Amygdala (tissue), 56 donors: Measurements from ENCODE around the gene SLC38A3.
A peak's percentile ranks its signal among the peaks of the same experiment; 100 is the strongest.
"Not testable (repeated sequence)": the region's sequence is repeated elsewhere in the genome, so short reads cannot be mapped to it uniquely, and the experiment has no call there.

Source experiments
- DNase-seq, 56 donors: peaks; one replicate each; lab custom pipeline; 2025; lab: John Stamatoyannopoulos, UW

Gene SLC38A3

DNA sequence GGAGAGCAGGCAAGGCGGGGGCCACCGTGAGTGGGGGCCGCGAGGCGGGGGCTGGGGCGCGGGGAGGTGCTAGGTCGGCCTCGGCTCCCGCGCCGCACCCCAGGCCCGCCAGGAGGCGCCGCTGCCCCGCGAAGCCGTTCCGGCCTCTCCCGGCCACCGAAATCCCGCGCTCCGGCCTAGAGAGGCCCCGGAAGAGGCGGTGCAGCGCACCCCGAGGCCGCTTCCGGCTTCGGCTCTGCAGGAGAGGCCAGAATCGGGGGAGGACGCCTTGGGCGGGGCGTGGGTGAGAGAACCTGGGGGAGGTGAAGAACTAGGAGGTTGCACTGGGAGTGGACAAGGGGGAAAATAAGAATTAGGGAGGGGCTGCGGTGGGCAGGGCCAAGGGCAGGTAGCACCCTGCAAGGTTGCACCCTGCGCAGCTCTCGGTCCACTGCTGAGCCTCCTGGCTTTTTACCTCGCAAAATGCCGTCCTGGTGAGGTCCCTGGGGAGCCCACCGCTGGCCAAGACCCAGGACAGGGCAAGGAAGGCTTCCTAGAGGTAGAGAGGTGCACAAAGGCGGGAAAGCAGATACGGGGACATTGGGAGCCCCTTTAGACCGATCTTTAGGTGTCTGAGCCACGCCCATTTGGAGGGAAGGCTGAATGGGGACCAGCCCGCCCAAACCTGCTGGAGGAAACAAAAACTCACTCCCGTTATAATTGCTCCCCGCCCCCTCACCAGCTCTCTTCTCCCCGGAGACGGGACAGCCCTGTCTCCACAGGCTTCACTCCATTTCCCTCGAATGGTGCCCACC, 22.5 kb downstream of the SLC38A3 start:
- peak; percentile 42 to 92 (median 78) for DNase-seq

GRCh38 chr3:50228184-50228763, 23.2 kb downstream of the SLC38A3 start:
- not testable (repeated sequence) for DNase-seq

DNA sequence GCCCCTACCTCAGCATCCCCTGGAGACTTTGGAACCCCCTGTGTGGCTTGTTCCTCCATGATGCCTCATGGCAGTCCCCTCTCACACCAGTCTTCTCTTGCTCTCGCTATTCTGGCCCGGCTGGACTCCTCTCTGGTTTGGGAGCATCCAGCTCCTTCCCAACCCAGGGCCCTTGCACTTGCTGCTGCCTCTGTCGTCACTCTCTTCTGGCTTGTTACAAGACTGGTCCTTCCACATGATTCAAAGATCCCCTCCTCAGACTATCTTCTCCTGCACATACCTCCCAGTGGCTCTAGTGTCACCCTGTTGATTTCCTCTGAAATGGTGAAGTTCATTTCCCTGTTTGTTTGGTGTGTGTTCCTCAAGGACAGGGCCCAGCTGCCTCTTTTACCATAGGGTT, 24.4 kb downstream of the SLC38A3 start:
- DNase-seq, result no peak

DNA sequence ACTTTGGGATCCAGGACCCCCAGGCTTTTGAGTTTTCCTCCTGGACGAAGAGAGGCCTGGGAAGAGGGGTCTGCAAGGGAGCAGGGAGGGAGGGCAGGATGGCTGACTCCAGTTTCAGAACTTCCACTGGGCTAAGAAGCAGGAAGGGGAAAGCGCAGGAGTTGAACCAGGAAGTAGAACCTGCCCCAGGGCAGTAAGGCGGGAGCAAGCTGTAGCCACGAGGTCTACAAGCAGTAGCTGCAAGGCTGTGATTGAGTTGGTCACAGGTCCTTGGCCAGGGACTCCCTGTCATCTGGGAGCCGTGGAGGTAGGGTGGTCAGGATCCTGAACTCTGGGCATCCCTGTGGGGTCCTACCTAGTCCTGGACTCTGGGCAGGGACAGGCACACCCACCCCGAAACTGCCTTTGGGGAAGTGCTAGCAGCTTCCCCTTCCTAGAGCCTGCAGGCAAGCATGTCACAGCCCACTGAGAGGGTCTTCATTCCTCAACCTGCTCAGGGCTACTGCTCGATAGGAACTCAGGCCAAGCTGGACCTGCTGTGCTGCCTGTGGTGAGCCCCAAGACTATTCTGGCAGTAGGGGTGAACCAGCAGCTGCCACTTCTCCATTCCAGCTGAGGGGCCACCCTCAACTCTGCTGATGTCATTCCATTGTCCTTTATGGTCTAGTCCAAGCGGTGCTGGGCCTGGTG, 25.2 kb downstream of the SLC38A3 start:
- peak in 5 of 56 donors; percentile 8 to 47 (median 31) for DNase-seq

DNA sequence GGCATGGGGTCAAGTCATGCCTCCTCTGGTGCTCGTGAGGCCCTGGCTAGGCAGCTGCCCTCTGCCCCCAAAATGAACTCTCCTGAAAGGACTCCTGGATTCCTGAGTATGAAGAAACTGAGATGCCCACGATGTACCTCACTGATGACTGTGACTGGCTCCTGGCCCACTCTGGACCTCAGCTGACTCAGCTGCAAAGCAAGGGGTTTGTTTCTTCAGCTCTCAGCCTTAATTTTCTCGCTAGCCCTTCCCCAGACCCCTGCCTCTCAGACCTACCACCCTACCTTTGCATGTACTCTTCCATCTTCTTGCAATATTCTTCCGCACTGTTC, 25.7 kb downstream of the SLC38A3 start:
- no peak for DNase-seq

GRCh38 chr3:50231581-50231980, 26.5 kb downstream of the SLC38A3 start:
- no peak for DNase-seq

DNA sequence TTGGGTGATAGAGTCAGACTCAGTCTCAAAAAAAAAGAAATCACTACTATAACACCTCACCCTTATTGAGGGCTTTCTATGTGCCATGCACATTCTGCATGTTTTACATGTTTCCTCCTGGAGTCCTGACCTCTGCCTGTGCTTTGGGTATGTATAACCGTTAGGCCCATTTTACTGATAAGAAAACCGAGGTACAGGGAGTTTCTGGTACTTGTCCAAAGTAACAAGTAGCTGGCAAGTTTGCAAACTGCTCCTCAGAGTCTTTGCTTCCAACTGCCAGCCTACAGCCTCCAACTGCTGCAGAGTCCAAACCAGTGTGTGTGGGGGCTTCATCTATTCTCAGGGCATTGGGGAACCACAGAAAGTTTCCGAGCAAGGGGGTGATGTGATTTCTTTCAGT, 27.2 kb downstream of the SLC38A3 start:
- no peak for DNase-seq

DNA sequence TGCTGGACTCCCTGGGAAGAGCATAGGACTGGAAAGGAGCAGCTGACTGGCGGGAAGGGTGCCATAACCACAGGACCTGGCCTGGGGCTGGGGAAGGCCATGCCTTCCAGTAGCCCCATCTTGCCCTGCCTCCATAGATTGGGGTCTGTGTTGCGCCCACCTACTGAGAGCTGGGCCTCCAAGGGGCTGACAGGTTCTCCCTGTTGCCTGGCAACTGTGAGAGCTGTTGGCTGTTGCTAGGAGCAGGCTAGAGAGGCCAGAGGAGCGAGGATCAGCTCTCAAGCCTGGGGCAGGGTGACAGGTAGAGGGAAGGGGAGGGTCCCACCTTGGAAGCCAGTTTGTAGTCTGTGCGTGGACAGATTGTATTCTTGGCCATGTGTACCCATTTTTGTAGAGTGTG, 28.1 kb downstream of the SLC38A3 start:
- DNase-seq, result no peak

DNA sequence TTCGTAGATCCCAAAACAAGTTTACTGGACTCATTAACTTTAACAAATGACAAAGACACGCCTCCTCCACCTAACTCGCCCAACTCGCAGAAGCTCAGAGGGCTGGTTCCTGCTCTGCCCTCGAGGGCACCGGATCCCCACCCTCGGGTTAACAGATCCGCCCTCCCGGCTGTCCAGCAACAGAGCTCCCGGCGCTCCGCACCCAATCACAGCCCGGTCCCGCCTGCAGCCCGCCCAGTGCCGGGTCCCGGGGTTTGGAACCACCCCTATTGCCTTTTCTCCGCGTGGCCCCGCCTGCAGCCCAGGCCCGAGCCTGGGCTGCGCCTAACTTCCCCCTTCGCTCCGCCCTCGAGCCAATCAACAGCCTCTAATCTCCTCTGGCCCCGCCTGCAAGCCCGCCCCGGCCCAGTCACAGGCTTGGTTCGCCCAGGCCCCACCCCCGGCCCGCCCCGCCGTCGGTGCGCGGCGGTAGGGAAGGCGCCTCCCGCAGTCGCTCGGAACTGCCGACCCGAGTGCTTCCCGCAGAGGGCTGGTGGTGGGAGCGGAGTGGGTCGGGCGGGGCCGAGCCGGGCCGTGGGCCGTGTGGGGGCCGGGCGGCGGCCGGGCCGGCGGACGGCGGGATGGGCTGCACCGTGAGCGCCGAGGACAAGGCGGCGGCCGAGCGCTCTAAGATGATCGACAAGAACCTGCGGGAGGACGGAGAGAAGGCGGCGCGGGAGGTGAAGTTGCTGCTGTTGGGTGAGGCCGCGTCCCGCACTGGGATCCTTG, 30.8 kb downstream of the SLC38A3 start, which contains the start of gene GNAI2:
Gene GNAI2 (plus strand): TSS at position 489 of the 768 bp plus-strand sequence. CDS start 132 bp downstream, at position 621.
- DNase-seq, result peak; percentile 73 to 100 (median 98)

- DNase-seq, result no peak
Observed at GRCh38 chr3:50236484-50237132, 31.5 kb downstream of the SLC38A3 start.

DNA sequence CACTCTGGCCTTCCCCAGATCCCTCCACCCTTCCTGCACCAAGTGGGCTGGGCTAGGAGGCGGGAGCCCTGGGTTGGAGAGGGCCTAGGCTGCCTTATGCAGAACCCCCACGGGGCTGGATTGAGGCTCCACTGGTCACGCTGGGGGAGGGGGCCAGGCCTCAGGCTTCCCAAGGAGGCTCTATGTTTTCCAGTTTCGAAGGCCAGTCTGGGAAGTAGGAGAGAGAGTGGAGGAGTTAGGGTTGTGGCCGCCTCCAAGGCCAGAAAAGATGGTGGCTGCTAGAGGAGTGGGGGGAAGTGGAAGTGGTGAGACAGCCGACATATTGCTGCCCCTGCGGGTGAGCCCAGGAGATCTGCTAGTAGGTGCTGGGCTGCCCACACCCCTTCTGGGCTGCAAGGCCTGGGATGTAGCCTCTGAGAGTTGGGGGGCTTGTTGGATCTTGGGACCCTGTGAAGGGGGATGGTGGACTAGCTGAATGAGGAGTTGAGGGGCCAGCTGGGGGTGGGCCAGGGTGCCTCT, 32.1 kb downstream of the SLC38A3 start:
- DNase-seq, result peak in 7 of 56 donors; percentile 14 to 51 (median 36)

DNA sequence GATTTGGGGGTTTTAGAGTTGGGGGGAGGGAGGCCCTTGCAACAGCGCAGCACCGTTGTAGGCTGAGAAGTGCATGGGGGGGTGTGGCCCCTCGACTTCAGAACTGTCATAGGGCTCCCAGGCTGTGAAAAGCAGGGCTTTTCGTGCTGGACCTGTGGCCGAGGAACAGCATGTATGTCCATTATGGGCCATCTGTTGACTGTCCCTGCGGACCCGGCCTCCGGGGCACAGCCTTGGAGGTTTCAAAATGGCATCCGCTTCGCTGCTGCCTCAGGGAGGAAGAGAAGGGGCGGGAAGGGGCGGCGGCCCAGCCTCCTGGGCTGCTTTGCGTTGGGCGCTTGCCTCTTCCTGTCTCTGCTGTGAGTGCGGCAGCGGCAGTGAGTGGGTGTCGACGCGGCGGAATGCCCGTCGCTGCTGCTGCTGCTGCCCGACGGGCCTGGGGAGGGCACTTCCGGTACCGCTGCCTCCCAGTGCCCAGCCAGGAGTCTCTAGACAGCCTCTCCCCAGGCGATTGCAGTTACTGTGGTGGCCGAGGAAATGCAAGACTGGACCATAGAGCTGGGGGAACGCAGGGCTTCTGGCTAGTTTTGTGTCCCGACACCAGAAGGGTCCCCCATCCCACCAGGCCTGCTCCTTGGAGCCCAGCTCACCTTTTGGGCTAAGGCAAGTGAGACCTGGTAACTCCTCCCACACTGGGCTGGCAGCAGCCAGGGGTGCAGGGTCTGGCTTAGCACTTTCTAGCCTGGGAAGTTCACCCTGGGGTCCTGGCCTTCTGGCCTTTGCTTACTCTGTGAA, 32.9 kb downstream of the SLC38A3 start:
- peak in 47 of 56 donors; percentile 19 to 81 (median 58) for DNase-seq

- DNase-seq, result peak in 44 of 56 donors; percentile 6 to 86 (median 56)
Observed at GRCh38 chr3:50238549-50239026, 33.5 kb downstream of the SLC38A3 start.

DNA sequence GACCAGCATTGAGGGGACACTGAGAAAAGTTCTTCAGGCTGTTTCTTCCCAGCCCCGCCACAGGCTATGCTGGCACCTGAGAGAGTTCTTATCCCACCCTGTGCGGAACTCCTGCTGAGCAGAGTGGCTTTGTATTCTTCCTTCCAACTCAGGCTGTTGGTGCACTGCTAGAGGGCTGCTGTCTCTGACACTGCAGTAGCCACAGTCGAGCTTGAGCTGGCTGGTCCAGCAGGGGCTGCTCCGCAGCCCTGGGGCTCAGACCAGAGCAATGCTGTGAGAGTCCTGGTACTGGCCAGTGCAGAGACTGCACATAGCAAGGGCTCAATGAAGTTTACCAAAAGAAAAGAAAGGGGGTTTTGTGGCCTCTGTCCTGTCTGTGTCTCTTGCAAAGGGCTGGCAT, 34.6 kb downstream of the SLC38A3 start:
- DNase-seq, result no peak

- DNase-seq, result peak in 3 of 56 donors; percentile 10 to 36 (median 11)
Observed at GRCh38 chr3:50241163-50241562, 36.1 kb downstream of the SLC38A3 start.

DNA sequence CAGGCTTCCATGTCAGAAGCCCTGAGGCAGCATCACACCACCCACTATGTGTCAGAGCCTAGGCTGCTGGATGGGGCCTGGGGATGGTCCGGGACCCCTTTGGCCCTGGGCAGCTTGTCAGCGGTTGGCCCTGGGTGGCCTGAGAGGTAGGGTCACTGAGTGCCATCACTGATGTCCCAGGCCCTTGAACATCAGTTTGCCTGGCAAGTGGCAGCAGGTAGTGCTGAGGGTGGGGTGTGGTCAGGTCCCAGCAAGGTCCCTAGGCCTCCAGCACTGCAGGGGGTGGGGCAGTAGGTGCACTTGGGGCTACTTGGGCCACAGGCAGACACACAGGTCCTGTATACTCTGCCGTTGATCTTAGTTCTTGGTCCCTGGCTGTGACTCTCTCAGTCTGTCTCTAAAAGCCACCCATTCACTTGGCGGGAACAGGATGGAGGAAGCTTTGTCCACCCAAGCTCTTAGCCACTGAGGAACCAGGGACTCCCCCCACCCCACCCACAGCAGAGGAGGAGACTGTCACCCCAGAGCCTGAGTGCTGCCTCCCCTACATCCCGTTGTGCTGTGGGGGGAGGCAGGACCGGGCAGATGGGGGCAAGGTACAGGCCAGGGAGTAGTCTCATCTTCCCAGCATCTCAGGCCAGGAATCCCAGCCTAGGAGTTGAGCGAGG, 36.8 kb downstream of the SLC38A3 start:
- no peak for DNase-seq

DNA sequence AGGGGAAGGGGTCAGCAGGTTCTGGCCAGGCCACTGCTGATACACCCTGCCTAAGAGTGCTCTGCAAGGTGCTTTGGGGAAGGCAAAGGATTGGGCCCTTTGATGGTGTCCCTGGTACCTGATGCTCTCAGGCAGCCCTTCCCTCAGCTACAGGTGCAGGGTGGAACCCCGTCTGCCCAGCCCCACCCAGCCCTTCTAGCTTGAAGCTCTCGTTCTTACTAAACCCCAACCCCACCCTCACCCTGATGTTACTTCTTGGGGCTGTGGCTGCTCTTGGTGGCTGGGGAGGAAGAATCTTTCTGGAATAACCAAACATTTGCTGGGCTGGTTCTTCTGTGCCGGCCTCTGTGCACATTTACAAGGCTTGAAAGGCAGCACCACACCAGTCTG, 37.3 kb downstream of the SLC38A3 start:
- DNase-seq, result no peak

- peak in 20 of 56 donors; percentile 17 to 58 (median 35) for DNase-seq
Observed at GRCh38 chr3:50242851-50243542, 37.9 kb downstream of the SLC38A3 start.
